WTC11 (cell line): Measurements from ENCODE around the gene LRRC23. TPM values are rescaled to one million over a fixed set of nuclear protein-coding genes. Genes with fewer than 3 reads are reported as not detected.
A peak's percentile ranks its signal among the peaks of the same experiment; 100 is the strongest.

ENCODE experiments used
- ARID4B ChIP-seq: sonication (generic); formaldehyde crosslinking; IDR thresholded peaks from 2 replicates; pipeline ENCODE4 v1.8.0; 2023; ENCODE audit warnings: missing genetic modification reagents, mild to moderate bottlenecking, borderline replicate concordance
- CDX4 ChIP-seq: fragments of 250-450 bp; sonication (Bioruptor Pico); IDR thresholded peaks from 2 replicates; pipeline ENCODE4 v1.9.0; 2021; ENCODE audit warnings: moderate library complexity, mild to moderate bottlenecking, inconsistent platforms, borderline replicate concordance
- ELF4 ChIP-seq: sonication (generic); formaldehyde crosslinking; IDR thresholded peaks from 2 replicates; pipeline ENCODE4 v1.8.1; 2022; ENCODE audit warnings: low read depth, mild to moderate bottlenecking, moderate library complexity, missing genetic modification reagents
- ERG ChIP-seq: fragments of 250-450 bp; sonication (Bioruptor Pico); IDR thresholded peaks from 2 replicates; pipeline ENCODE4 v1.8.0; 2021; ENCODE audit warnings: mild to moderate bottlenecking
- FOXK1 ChIP-seq: sonication (generic); formaldehyde crosslinking; IDR thresholded peaks from 2 replicates; pipeline ENCODE4 v1.8.0; 2022; ENCODE audit warnings: mild to moderate bottlenecking, moderate library complexity, missing genetic modification reagents
- JAZF1 ChIP-seq: fragments of 250-450 bp; sonication (Bioruptor Pico); IDR thresholded peaks from 2 replicates; pipeline ENCODE4 v1.9.0; 2021; ENCODE audit warnings: moderate library complexity, mild to moderate bottlenecking, inconsistent platforms
- JUN ChIP-seq: sonication (generic); formaldehyde crosslinking; IDR thresholded peaks from 2 replicates; pipeline ENCODE4 v1.8.0; 2023; ENCODE audit warnings: mild to moderate bottlenecking, missing genetic modification reagents
- KAT7 ChIP-seq: sonication (generic); formaldehyde crosslinking; IDR thresholded peaks from 2 replicates; pipeline ENCODE4 v1.8.1; 2023; ENCODE audit warnings: missing genetic modification reagents, mild to moderate bottlenecking, borderline replicate concordance
- NFE2L1 ChIP-seq: sonication (generic); formaldehyde crosslinking; IDR thresholded peaks from 2 replicates; pipeline ENCODE4 v1.8.1; 2023; ENCODE audit warnings: missing genetic modification reagents
- PRDM15 ChIP-seq: sonication (generic); formaldehyde crosslinking; IDR thresholded peaks from 2 replicates; pipeline ENCODE4 v1.8.0; 2022; ENCODE audit warnings: missing genetic modification reagents
- TEAD4 ChIP-seq: sonication (generic); formaldehyde crosslinking; IDR thresholded peaks from 2 replicates; pipeline ENCODE4 v1.8.0; 2022; ENCODE audit warnings: mild to moderate bottlenecking, missing genetic modification reagents
- ZNF232 ChIP-seq: sonication (generic); formaldehyde crosslinking; IDR thresholded peaks from 2 replicates; pipeline ENCODE4 v1.8.0; 2022; ENCODE audit warnings: mild to moderate bottlenecking, missing genetic modification reagents
- ZNF396 ChIP-seq: fragments of 250-450 bp; sonication (Bioruptor Pico); IDR thresholded peaks from 2 replicates; pipeline ENCODE4 v1.8.0; 2021; ENCODE audit warnings: mild to moderate bottlenecking, moderate library complexity, borderline replicate concordance
- ZNF532 ChIP-seq: fragments of 250-450 bp; sonication (Bioruptor Pico); IDR thresholded peaks from 2 replicates; pipeline ENCODE4 v1.9.0; 2021; ENCODE audit warnings: mild to moderate bottlenecking, borderline replicate concordance
- total RNA-seq: library from RNA; stranded (reverse); gene quantifications from 3 replicates; pipeline ENCODE4 v1.2.3, GENCODE V29; 2021

Gene LRRC23
- total RNA-seq, 1 experiment from 2014 or later = 3.1 TPM

GRCh38 chr12:6872073-6873048, 32.3 kb upstream of the LRRC23 start (continued):
- TF ChIP-seq CDX4 (CRISPR knock-in tag) (no peak), KAT7 (no peak; the same call in 1 of the 2 replicates), ELF4 (CRISPR knock-in tag) (no peak), ARID4B (peak; percentile 33; the same call in 1 of the 2 replicates), NFE2L1 (CRISPR knock-in tag) (peak; percentile 40; the same call in 1 of the 2 replicates), JUN (no peak), PRDM15 (CRISPR knock-in tag) (no peak; the same call in 1 of the 2 replicates), ZNF532 (no peak; the same call in 1 of the 2 replicates), ZNF396 (CRISPR knock-in tag) (no peak), JAZF1 (CRISPR knock-in tag) (no peak), ZNF232 (peak; percentile 33; the same call in 1 of the 2 replicates), ERG (CRISPR knock-in tag) (no peak), TEAD4 (CRISPR knock-in tag) (0 out of 2 replicates have a peak, but pooled peaks have one; percentile 14), FOXK1 (CRISPR knock-in tag) (peak; percentile 89)
